Measurements from ENCODE around the gene TMEM18.

- TF ChIP-seq CTCF (conservative IDR thresholded peaks at IDR 0.05; ENCODE audit: low read depth, low read length) (no peak), POLR2A (IDR thresholded peaks at IDR 0.05; ENCODE audit: low read depth, low read length) (no peak), ELK1 (IDR thresholded peaks at IDR 0.05; ENCODE audit: borderline replicate concordance, low read depth, low read length) (no peak), RFX5 (IDR thresholded peaks at IDR 0.05; ENCODE audit: low read depth, low read length) (no peak), CEBPB (IDR thresholded peaks at IDR 0.05; ENCODE audit: low read depth, low read length) (no peak), RCOR1 (IDR thresholded peaks at IDR 0.05; ENCODE audit: insufficient replicate concordance, low read length) (no peak), FOS (IDR thresholded peaks at IDR 0.05; ENCODE audit: low read depth, low read length) (no peak), SMC3 (IDR thresholded peaks at IDR 0.05; ENCODE audit: low read depth, low read length) (no peak)
- TF ChIP-seq, protein P1, sequence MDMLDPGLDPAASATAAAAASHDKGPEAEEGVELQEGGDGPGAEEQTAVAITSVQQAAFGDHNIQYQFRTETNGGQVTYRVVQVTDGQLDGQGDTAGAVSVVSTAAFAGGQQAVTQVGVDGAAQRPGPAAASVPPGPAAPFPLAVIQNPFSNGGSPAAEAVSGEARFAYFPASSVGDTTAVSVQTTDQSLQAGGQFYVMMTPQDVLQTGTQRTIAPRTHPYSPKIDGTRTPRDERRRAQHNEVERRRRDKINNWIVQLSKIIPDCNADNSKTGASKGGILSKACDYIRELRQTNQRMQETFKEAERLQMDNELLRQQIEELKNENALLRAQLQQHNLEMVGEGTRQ (IDR thresholded peaks at IDR 0.05; ENCODE audit: low read depth, low read length) = no peak
Observed at GRCh38 chr2:675051-675450, 2.2 kb downstream of the TMEM18 start.

Measured in IMR-90 (cell line).